ENCODE data around the gene FPGS. TPM values are rescaled to one million over a fixed set of nuclear protein-coding genes. Genes with fewer than 3 reads are reported as not detected.

Gene FPGS
- total RNA-seq, 4 donors from 2014 or later, result 36.1 to 56.3 (median 50.1) TPM

DNA sequence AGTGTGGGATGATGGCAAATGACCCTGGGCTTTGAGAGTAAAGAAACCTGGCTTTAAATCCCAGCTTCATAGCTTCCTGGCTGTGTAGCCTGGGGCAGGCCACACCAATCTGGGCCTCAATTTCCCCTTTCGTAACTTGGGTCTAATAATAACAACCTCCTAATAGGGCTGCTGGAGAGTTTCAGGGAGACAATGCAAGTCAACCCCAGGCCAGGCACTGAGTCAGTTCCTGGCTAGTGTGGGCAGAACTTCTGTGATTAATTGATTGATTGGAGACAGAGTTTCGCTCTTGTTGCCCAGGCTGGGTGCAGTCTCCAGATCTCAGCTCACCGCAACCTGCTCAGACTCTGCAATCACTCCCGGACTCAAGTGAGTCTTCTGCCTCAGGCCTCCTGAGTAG lies 20.9 kb upstream of the FPGS start:
- Histone ChIP-seq H3K36me3 (peaks cover 0 to 3% (median 0%) of the 10 kb centered on the region in 4 donors), H3K4me1 (peaks cover 30 to 35% (median 32%) of the 10 kb centered on the region in 4 donors), H3K4me3 (no peak overlapping the region), H3K9me3 (no peaks in the 10 kb centered on the region), H3K27ac (replicated peaks in 1 of 4) (no peak overlapping the region), H3K27me3 (no peaks in the 10 kb centered on the region)
- intact Hi-C loops (cut with DNase I), result no loop called here
- 87% methylated on average over 4 of the region's 4 CpGs for WGBS
- DNase-seq (ENCODE audit: extremely low spot score), result no peak
- TF ChIP-seq EP300 (IDR thresholded peaks at IDR 0.05), result no peak
- TF ChIP-seq POLR2A (IDR thresholded peaks at IDR 0.05; ENCODE audit: low read depth), result no peak
- TF ChIP-seq, protein P1, sequence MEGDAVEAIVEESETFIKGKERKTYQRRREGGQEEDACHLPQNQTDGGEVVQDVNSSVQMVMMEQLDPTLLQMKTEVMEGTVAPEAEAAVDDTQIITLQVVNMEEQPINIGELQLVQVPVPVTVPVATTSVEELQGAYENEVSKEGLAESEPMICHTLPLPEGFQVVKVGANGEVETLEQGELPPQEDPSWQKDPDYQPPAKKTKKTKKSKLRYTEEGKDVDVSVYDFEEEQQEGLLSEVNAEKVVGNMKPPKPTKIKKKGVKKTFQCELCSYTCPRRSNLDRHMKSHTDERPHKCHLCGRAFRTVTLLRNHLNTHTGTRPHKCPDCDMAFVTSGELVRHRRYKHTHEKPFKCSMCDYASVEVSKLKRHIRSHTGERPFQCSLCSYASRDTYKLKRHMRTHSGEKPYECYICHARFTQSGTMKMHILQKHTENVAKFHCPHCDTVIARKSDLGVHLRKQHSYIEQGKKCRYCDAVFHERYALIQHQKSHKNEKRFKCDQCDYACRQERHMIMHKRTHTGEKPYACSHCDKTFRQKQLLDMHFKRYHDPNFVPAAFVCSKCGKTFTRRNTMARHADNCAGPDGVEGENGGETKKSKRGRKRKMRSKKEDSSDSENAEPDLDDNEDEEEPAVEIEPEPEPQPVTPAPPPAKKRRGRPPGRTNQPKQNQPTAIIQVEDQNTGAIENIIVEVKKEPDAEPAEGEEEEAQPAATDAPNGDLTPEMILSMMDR (IDR thresholded peaks at IDR 0.05), result no peak
- TF ChIP-seq POLR2AphosphoS5 (IDR thresholded peaks at IDR 0.05), result no peak

DNA sequence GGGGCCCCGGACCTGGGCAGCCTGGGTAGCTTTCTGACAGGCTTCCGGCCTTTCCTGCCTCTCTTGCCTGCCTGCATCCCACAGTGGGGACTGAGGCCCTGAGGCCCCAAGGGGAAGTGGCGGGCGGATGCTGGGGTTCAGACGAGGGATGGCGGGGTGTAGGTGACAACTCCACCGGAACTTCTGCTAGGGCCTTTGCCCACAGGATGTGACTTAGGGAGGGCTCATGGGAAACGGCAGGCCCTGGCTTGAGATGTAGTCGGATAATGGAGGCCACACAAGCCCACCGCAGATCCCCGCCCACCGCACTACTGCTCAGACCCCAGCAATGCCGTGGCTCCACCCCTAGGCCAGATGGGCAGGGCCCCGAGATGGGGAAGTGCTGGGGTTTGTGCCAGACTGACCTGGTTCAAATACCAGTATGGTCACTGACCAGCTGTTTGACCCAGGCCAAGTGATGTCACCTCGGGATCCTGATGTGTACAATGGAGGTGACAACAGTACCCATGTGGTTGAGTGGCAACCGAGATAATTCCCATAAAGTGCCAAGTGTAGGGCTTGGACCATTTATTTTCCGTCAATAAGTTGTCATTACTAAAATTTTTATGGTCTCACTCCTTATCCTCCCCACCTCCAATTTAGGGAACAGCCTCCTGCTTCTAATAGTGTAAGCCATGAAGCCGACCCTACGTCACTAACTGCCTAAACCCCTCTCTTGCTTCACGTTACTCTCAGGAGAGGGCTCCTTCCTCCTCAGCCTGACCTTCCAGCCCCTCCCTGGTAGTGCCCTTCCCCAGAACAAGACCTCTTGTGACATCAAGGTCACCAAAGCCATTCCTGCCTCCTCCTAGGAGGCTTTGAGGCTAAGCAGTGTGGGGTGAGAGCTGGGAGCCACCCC lies 19.3 kb upstream of the FPGS start:
- peak; percentile 93 for DNase-seq (ENCODE audit: extremely low spot score)
- Histone ChIP-seq H3K9me3 (no peaks in the 10 kb centered on the region), H3K36me3 (peaks cover 12 to 18% (median 15%) of the 10 kb centered on the region in 4 donors), H3K4me1 (peaks cover 39 to 50% (median 48%) of the 10 kb centered on the region in 4 donors), H3K27ac (replicated peaks in 1 of 4) (peak overlapping the region; percentile 55 to 98 (median 94)), H3K27me3 (no peaks in the 10 kb centered on the region), H3K4me3 (no peak overlapping the region)
- 62% methylated on average over 18 of the region's 20 CpGs for WGBS
- TF ChIP-seq POLR2A (IDR thresholded peaks at IDR 0.05; ENCODE audit: low read depth), result no peak
- no peak for TF ChIP-seq EP300 (IDR thresholded peaks at IDR 0.05)
- TF ChIP-seq POLR2AphosphoS5 (IDR thresholded peaks at IDR 0.05), result no peak
- TF ChIP-seq, protein P1 (IDR thresholded peaks at IDR 0.05), result no peak
- intact Hi-C loops (cut with DNase I), result no loop called here

DNA sequence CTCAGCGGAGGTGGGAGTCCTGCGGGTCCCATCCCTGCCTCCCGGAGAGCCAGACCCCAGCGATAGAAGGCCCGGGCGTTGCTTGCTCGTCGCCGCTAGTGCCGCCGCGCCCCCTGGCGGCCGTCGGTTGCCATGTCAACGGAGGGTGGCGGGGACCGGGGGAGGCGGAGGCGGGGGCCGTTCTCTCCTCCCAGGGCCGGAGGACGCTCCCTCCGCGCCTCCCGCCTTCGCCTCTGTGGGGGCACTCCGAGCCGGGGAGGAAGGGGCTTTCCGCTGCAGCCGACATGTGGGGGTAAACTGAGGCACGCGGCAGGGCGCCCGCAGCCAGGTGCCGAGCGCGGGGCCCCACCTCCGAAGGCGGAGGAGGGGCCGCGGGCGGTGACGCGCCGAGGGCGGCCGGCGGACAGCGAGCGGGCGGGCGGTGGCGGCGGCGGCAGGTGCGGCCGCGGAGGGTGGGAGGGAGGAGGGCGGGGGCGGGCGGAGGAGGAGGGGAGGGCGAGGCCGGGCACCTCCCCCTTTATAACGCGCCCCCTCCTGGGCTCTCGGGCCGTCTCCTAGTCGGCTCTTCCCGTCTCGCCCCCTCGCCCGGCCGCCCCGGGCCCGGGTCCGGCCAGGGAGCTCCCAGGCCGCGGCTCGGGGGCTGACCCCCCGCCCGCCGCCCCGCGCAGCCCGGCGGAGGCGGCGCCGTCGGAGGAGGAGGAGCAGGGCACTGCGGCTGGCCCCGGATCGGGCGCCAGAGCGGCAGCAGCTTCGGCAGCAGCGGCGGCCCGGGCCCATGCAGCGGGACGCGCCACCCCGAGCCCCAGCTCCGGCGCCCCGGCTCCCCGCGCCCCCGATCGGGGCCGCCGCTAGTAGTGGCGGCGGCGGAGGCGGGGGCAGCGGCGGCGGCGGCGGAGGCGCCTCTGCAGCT lies 17.4 kb upstream of the FPGS start:
- DNase-seq (ENCODE audit: extremely low spot score), result peak; percentile 97
- Histone ChIP-seq H3K27me3 (no peaks in the 10 kb centered on the region), H3K9me3 (no peaks in the 10 kb centered on the region), H3K4me3 (peak overlapping the region; percentile 73 to 99 (median 87)), H3K27ac (replicated peaks in 1 of 4) (peak overlapping the region; percentile 92 to 98 (median 97)), H3K4me1 (peaks cover 47 to 58% (median 49%) of the 10 kb centered on the region in 4 donors), H3K36me3 (peaks cover 31 to 37% (median 34%) of the 10 kb centered on the region in 4 donors)
- 0% methylated on average over 8 of the region's 123 CpGs for WGBS
- intact Hi-C loops (cut with DNase I), result loop anchor here (1.0 to 5.0 kb wide), 3 partner anchors 50 to 137 kb away; partner anchors contain the start of gene TOR2A
- TF ChIP-seq EP300 (IDR thresholded peaks at IDR 0.05), result no peak
- TF ChIP-seq, protein P1 (IDR thresholded peaks at IDR 0.05), result peak; percentile 94 to 99 (median 99)
- no peak for TF ChIP-seq POLR2A (IDR thresholded peaks at IDR 0.05; ENCODE audit: low read depth)
- peak in 1 of 2 donors; percentile 45 for TF ChIP-seq POLR2AphosphoS5 (IDR thresholded peaks at IDR 0.05)

DNA sequence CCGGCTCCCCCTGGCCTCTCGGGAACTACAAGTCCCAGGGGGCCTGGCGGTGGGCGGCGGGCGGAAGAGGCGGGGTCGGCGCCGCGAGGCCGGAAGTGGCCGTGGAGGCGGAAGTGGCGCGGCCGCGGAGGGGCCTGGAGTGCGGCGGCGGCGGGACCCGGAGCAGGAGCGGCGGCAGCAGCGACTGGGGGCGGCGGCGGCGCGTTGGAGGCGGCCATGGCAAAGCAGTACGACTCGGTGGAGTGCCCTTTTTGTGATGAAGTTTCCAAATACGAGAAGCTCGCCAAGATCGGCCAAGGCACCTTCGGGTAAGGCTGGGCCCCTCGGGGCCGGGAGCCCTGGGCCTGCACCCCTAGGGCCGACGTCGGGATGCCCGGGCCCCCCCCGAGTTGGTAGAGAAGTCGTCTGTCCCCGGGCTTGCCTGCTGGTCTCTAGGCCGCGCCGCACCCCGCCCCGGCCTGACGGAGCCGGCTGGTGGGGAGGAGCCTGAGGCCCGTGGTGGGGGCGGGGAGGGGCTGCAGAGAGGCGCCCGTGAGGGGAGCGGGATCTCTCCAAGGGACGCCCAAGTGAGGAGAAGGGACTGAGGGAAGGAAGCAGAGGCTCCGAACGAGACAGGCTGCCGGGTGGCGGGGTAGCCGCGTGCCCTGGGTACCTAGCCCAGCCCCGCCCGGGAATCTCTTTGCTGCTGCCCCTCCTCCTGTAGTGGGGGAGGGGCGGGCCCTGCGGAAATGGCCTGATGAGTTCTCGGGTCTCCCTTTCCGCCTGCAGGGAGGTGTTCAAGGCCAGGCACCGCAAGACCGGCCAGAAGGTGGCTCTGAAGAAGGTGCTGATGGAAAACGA lies 16.5 kb upstream of the FPGS start, which contains the start of gene CDK9:
TSS of gene CDK9 (plus strand) at position 102 of the 840 bp plus-strand sequence. CDS start at position 217, 115 bp downstream.
- peak within 1 kb of the TSS; percentile 73 to 99 (median 87) for H3K4me3 ChIP-seq
- DNase-seq (ENCODE audit: extremely low spot score), result peak; percentile 96
- peaks cover 50 to 58% (median 52%) of the 10 kb centered on the region in 4 donors for H3K4me1 ChIP-seq
- H3K27me3 ChIP-seq, result no peaks in the 10 kb centered on the region
- intact Hi-C loops (cut with DNase I), result loop anchor here (1.0 to 5.0 kb wide), 3 partner anchors 51 to 136 kb away; partner anchors contain the start of gene TOR2A
- peak within 1 kb of the TSS; percentile 92 to 98 (median 97) for H3K27ac ChIP-seq (replicated peaks in 1 of 4)
- TF ChIP-seq EP300 (IDR thresholded peaks at IDR 0.05) (no peak), POLR2A (IDR thresholded peaks at IDR 0.05; ENCODE audit: low read depth) (peak; percentile 82), POLR2AphosphoS5 (IDR thresholded peaks at IDR 0.05) (peak; percentile 81 to 86)
- TF ChIP-seq, protein P1 (IDR thresholded peaks at IDR 0.05), result no peak
- H3K36me3 ChIP-seq, result peaks cover 40 to 46% (median 43%) of the 10 kb centered on the region in 4 donors
- 2% methylated on average over 14 of the region's 75 CpGs for WGBS
- no peaks in the 10 kb centered on the region for H3K9me3 ChIP-seq
